Measurements from ENCODE around the gene TTR. TPM values are rescaled to one million over a fixed set of nuclear protein-coding genes. Genes with fewer than 3 reads are reported as not detected.

Gene TTR
- total and polyA plus RNA-seq, 2 of the 4 experiments (the other 2 are of a cell fraction), result not detected

DNA sequence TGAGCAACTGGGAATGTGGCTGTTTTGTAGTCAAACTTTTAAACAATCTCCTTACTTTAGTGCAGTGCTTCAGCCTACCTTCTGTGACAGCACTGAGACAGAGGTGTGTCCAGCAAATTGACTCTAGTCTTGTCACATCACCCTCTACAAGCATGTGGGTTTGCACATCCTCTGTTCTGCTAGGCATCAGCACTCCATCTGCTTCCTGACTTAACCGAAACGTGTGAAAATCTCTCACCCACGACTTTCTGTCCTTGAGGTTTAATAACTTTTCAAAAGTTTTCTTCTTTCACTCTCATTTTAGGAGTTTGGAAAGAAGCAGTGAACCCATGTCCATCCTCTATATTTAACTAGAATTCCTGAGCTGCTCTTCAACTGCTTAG is 42.6 kb downstream of the TTR start:
- Histone ChIP-seq H3K27me3 (ENCODE audit: control insufficient read depth, insufficient read depth, low read length) (no peaks in the 10 kb centered on the region), H2BK5ac (ENCODE audit: low read depth, low read length, poor library complexity, severe bottlenecking) (no peak overlapping the region), H2BK20ac (ENCODE audit: low read depth, low read length) (no peak overlapping the region), H2AK9ac (replicated peaks; ENCODE audit: low read depth, low read length, poor library complexity) (no peak overlapping the region), H3K4me2 (ENCODE audit: low read depth, low read length) (no peak overlapping the region), H3K4ac (ENCODE audit: low read depth, low read length) (no peak overlapping the region), H3K27ac (ENCODE audit: insufficient read depth, low read length) (no peak overlapping the region), H2AK5ac (ENCODE audit: low read depth, low read length) (no peak overlapping the region), H4K91ac (ENCODE audit: insufficient read depth, low read depth, low read length) (no peak overlapping the region), H3K56ac (ENCODE audit: extremely low read depth, insufficient read depth, low read length) (no peak overlapping the region), H2BK120ac (ENCODE audit: low read depth, low read length) (no peak overlapping the region), H3K9me3 (ENCODE audit: control insufficient read depth, insufficient read depth, low read length) (no peaks in the 10 kb centered on the region), H3K4me1 (ENCODE audit: control insufficient read depth, insufficient read depth, low read length) (no peaks in the 10 kb centered on the region), H3K23ac (ENCODE audit: low read depth, low read length) (no peak overlapping the region), H2AFZ (replicated peaks; ENCODE audit: low read length, poor library complexity) (no peak overlapping the region), H4K8ac (ENCODE audit: low read depth in 2 of 2, low read length in 2 of 2) (no peak overlapping the region), H3K36me3 (ENCODE audit: control insufficient read depth, insufficient read depth, low read length) (no peaks in the 10 kb centered on the region), H3K18ac (ENCODE audit: low read depth, low read length) (no peak overlapping the region), H3K14ac (replicated peaks; ENCODE audit: low read depth, low read length) (no peak overlapping the region), H2BK15ac (ENCODE audit: low read depth, low read length) (no peak overlapping the region), H3K4me3 (ENCODE audit: insufficient read depth, low read depth, low read length) (no peak overlapping the region), H3K79me1 (ENCODE audit: low read depth in 1 of 2, low read length in 2 of 2) (no peaks in the 10 kb centered on the region), H4K20me1 (ENCODE audit: insufficient read depth, low read length) (no peaks in the 10 kb centered on the region), H3K9ac (ENCODE audit: low read depth, low read length) (no peak overlapping the region), H3K9me1 (ENCODE audit: insufficient read depth, low read length) (no peaks in the 10 kb centered on the region), H4K5ac (ENCODE audit: low read depth, low read length) (no peak overlapping the region)
- TF ChIP-seq, protein P1, sequence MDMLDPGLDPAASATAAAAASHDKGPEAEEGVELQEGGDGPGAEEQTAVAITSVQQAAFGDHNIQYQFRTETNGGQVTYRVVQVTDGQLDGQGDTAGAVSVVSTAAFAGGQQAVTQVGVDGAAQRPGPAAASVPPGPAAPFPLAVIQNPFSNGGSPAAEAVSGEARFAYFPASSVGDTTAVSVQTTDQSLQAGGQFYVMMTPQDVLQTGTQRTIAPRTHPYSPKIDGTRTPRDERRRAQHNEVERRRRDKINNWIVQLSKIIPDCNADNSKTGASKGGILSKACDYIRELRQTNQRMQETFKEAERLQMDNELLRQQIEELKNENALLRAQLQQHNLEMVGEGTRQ (IDR thresholded peaks at IDR 0.05; ENCODE audit: low read depth, low read length), result no peak
- TF ChIP-seq RCOR1 (IDR thresholded peaks at IDR 0.05; ENCODE audit: insufficient replicate concordance, low read length) (no peak), MAZ (IDR thresholded peaks at IDR 0.05; ENCODE audit: borderline replicate concordance, low read depth, low read length) (no peak)
- intact Hi-C loops (cut with micrococcal nuclease), result no loop called here
- no CpG with 5 or more reads among the region's 3 CpGs for WGBS, 2 experiments (ENCODE audit: extremely low coverage in 2 of 2, insufficient read length in 1 of 2)
- no TSS peak for BruUV-seq (replicated peaks)
- in situ Hi-C loops (cut with MboI; ENCODE audit: low sequenced_read_pairs), result no loop called here
- DNase-seq (no peak), ATAC-seq (ENCODE audit: low read depth) (no peak)
- ChIA-PET POLR2A (ENCODE audit: unreplicated experiment) (no interaction called here), CTCF (no interaction called here)
- dilution Hi-C loops (cut with HindIII; ENCODE audit: low sequenced_read_pairs, unreplicated experiment), result no loop called here
